Measurements from ENCODE around the gene HECW1. TPM values are rescaled to one million over a fixed set of nuclear protein-coding genes. Genes with fewer than 3 reads are reported as not detected.
"Not testable (repeated sequence)": the region's sequence is repeated elsewhere in the genome, so short reads cannot be mapped to it uniquely, and the experiment has no call there.

HECW1 gene
- total RNA-seq, 2 experiments from 2014 or later: not detected

GRCh38 chr7:43117861-43118260 lies 5.4 kb downstream of the HECW1 start:
- Mint-ChIP-seq H3K27ac (no peak overlapping the region), H3K9me3 (no peaks in the 10 kb centered on the region), H3K4me1 (no peaks in the 10 kb centered on the region), H3K4me3 (no peak overlapping the region), H3K27me3 (peaks cover 40% of the 10 kb centered on the region), H3K36me3 (ENCODE audit: low read depth) (no peaks in the 10 kb centered on the region)
- ChIA-PET CTCF (interaction anchor here (1.1 kb wide), 1 partner anchor 10 kb away, joined by 3 read pairs; no protein-coding TSS in a partner anchor), POLR2A (no interaction called here)
- DNase-seq: no peak

- ChIA-PET POLR2A (no interaction called here), CTCF (interaction anchor here (1.1 kb wide), 1 partner anchor 11 kb away, joined by 3 read pairs; no protein-coding TSS in a partner anchor)
- no peaks in the 10 kb centered on the region for H3K4me1 Mint-ChIP-seq
- H3K27ac Mint-ChIP-seq: no peak overlapping the region
- H3K36me3 Mint-ChIP-seq (ENCODE audit: low read depth): no peaks in the 10 kb centered on the region
- DNase-seq: no peak
- no peak overlapping the region for H3K4me3 Mint-ChIP-seq
- no peaks in the 10 kb centered on the region for H3K9me3 Mint-ChIP-seq
- H3K27me3 Mint-ChIP-seq: peaks cover 40% of the 10 kb centered on the region
Observed at GRCh38 chr7:43118313-43118712, 5.9 kb downstream of the HECW1 start.

GRCh38 chr7:43119371-43120075 lies 7.1 kb downstream of the HECW1 start:
- H3K9me3 Mint-ChIP-seq: no peaks in the 10 kb centered on the region
- ChIA-PET POLR2A (no interaction called here), CTCF (no interaction called here)
- peaks cover 35% of the 10 kb centered on the region for H3K27me3 Mint-ChIP-seq
- H3K4me1 Mint-ChIP-seq: no peaks in the 10 kb centered on the region
- H3K27ac Mint-ChIP-seq: no peak overlapping the region
- no peak for DNase-seq
- no peaks in the 10 kb centered on the region for H3K36me3 Mint-ChIP-seq (ENCODE audit: low read depth)
- H3K4me3 Mint-ChIP-seq: no peak overlapping the region

- no peak overlapping the region for H3K4me3 Mint-ChIP-seq
- H3K9me3 Mint-ChIP-seq: no peaks in the 10 kb centered on the region
- H3K27ac Mint-ChIP-seq: no peak overlapping the region
- ChIA-PET CTCF (no interaction called here), POLR2A (no interaction called here)
- H3K27me3 Mint-ChIP-seq: peaks cover 19% of the 10 kb centered on the region
- no peak for DNase-seq
- H3K4me1 Mint-ChIP-seq: no peaks in the 10 kb centered on the region
- no peaks in the 10 kb centered on the region for H3K36me3 Mint-ChIP-seq (ENCODE audit: low read depth)
Observed at GRCh38 chr7:43121973-43122372, 9.5 kb downstream of the HECW1 start.

- H3K4me3 Mint-ChIP-seq: no peak overlapping the region
- H3K9me3 Mint-ChIP-seq: no peaks in the 10 kb centered on the region
- no peaks in the 10 kb centered on the region for H3K36me3 Mint-ChIP-seq (ENCODE audit: low read depth)
- H3K4me1 Mint-ChIP-seq: no peaks in the 10 kb centered on the region
- CTCF ChIA-PET: no interaction called here
- POLR2A ChIA-PET: no interaction called here
- DNase-seq: no peak
- no peak overlapping the region for H3K27ac Mint-ChIP-seq
- peaks cover 8% of the 10 kb centered on the region for H3K27me3 Mint-ChIP-seq
Observed at GRCh38 chr7:43123457-43123856, 11.0 kb downstream of the HECW1 start.

GRCh38 chr7:43124388-43124787 lies 11.9 kb downstream of the HECW1 start:
- Mint-ChIP-seq H3K4me1 (no peaks in the 10 kb centered on the region), H3K27ac (no peak overlapping the region), H3K9me3 (no peaks in the 10 kb centered on the region), H3K27me3 (peaks cover 9% of the 10 kb centered on the region), H3K4me3 (no peak overlapping the region), H3K36me3 (ENCODE audit: low read depth) (no peaks in the 10 kb centered on the region)
- POLR2A ChIA-PET: no interaction called here
- CTCF ChIA-PET: no interaction called here
- DNase-seq: no peak

GRCh38 chr7:43130347-43130746 lies 17.9 kb downstream of the HECW1 start:
- Mint-ChIP-seq H3K9me3 (no peaks in the 10 kb centered on the region), H3K27ac (no peak overlapping the region), H3K36me3 (ENCODE audit: low read depth) (no peaks in the 10 kb centered on the region), H3K4me1 (no peaks in the 10 kb centered on the region), H3K4me3 (no peak overlapping the region), H3K27me3 (peaks cover 6% of the 10 kb centered on the region)
- no peak for DNase-seq
- ChIA-PET CTCF (no interaction called here), POLR2A (no interaction called here)

- Mint-ChIP-seq H3K27me3 (peaks cover 13% of the 10 kb centered on the region), H3K4me1 (no peaks in the 10 kb centered on the region)
- CTCF ChIA-PET: interaction anchor here (0.7 kb wide), 1 partner anchor 76 kb away, joined by 3 read pairs; no protein-coding TSS in a partner anchor
Observed at GRCh38 chr7:43135129-43135528, 22.7 kb downstream of the HECW1 start.

GRCh38 chr7:43136064-43136463 lies 23.6 kb downstream of the HECW1 start:
- Mint-ChIP-seq H3K4me3 (no peak overlapping the region), H3K4me1 (no peaks in the 10 kb centered on the region), H3K36me3 (ENCODE audit: low read depth) (no peaks in the 10 kb centered on the region), H3K27ac (no peak overlapping the region), H3K9me3 (no peaks in the 10 kb centered on the region), H3K27me3 (peaks cover 13% of the 10 kb centered on the region)
- DNase-seq: no peak
- ChIA-PET POLR2A (no interaction called here), CTCF (interaction anchor here (0.7 kb wide), 1 partner anchor 75 kb away, joined by 3 read pairs; no protein-coding TSS in a partner anchor)

More at GRCh38 chr7:43135129-43135528, 22.7 kb downstream of the HECW1 start:
- POLR2A ChIA-PET: no interaction called here
- Mint-ChIP-seq H3K4me3 (no peak overlapping the region), H3K27ac (no peak overlapping the region), H3K36me3 (ENCODE audit: low read depth) (no peaks in the 10 kb centered on the region), H3K9me3 (no peaks in the 10 kb centered on the region)
- no peak for DNase-seq

GRCh38 chr7:43137121-43137744 lies 24.8 kb downstream of the HECW1 start:
- H3K36me3 Mint-ChIP-seq (ENCODE audit: low read depth); POLR2A ChIA-PET; H3K9me3 Mint-ChIP-seq; DNase-seq; H3K4me3 Mint-ChIP-seq; CTCF ChIA-PET; H3K27ac Mint-ChIP-seq; H3K4me1 Mint-ChIP-seq: not testable (repeated sequence)
- peaks cover 13% of the 10 kb centered on the region for H3K27me3 Mint-ChIP-seq

- no peaks in the 10 kb centered on the region for H3K9me3 Mint-ChIP-seq
- no peak overlapping the region for H3K27ac Mint-ChIP-seq
- ChIA-PET CTCF (no interaction called here), POLR2A (no interaction called here)
- no peak for DNase-seq
- peaks cover 13% of the 10 kb centered on the region for H3K27me3 Mint-ChIP-seq
- no peak overlapping the region for H3K4me3 Mint-ChIP-seq
- no peaks in the 10 kb centered on the region for H3K36me3 Mint-ChIP-seq (ENCODE audit: low read depth)
- no peaks in the 10 kb centered on the region for H3K4me1 Mint-ChIP-seq
Observed at GRCh38 chr7:43137811-43138210, 25.4 kb downstream of the HECW1 start.

- DNase-seq: no peak
- Mint-ChIP-seq H3K4me1 (no peaks in the 10 kb centered on the region), H3K36me3 (ENCODE audit: low read depth) (no peaks in the 10 kb centered on the region), H3K4me3 (no peak overlapping the region), H3K9me3 (no peaks in the 10 kb centered on the region), H3K27me3 (peaks cover 13% of the 10 kb centered on the region), H3K27ac (no peak overlapping the region)
- CTCF ChIA-PET: no interaction called here
- POLR2A ChIA-PET: no interaction called here
Observed at GRCh38 chr7:43138710-43139109, 26.3 kb downstream of the HECW1 start.

- ChIA-PET POLR2A (no interaction called here), CTCF (no interaction called here)
- H3K27ac Mint-ChIP-seq: no peak overlapping the region
- no peaks in the 10 kb centered on the region for H3K36me3 Mint-ChIP-seq (ENCODE audit: low read depth)
- H3K4me1 Mint-ChIP-seq: no peaks in the 10 kb centered on the region
- H3K27me3 Mint-ChIP-seq: peaks cover 13% of the 10 kb centered on the region
- no peak for DNase-seq
- no peaks in the 10 kb centered on the region for H3K9me3 Mint-ChIP-seq
- no peak overlapping the region for H3K4me3 Mint-ChIP-seq
Observed at GRCh38 chr7:43139137-43139536, 26.7 kb downstream of the HECW1 start.

- CTCF ChIA-PET: no interaction called here
- H3K27me3 Mint-ChIP-seq: peaks cover 10% of the 10 kb centered on the region
- H3K4me1 Mint-ChIP-seq: no peaks in the 10 kb centered on the region
- H3K4me3 Mint-ChIP-seq: no peak overlapping the region
- no peaks in the 10 kb centered on the region for H3K9me3 Mint-ChIP-seq
- POLR2A ChIA-PET: no interaction called here
- no peak overlapping the region for H3K27ac Mint-ChIP-seq
- no peaks in the 10 kb centered on the region for H3K36me3 Mint-ChIP-seq (ENCODE audit: low read depth)
- DNase-seq: no peak
Observed at GRCh38 chr7:43140186-43140585, 27.7 kb downstream of the HECW1 start.

Data from activated CD4-positive, alpha-beta memory T cell treated with anti-CD3 and anti-CD28 coated beads, Interleukin-2, amount 10 ng/mL, durations not matched to agents 7 days and 5 days (primary cell).